KMS-11 (cell line): ENCODE data around the gene CHTF18.

Experiments
- H2AFZ ChIP-seq: fragments of 200-600 bp; sonication (generic); 2 replicates; pipeline ENCODE4 v1.6.1; 2016; ENCODE audit warnings: antibody characterized with exemption, mixed run types, low read depth
- H3K27ac ChIP-seq: fragments of 200-600 bp; sonication (generic); 2 replicates; pipeline ENCODE4 v1.6.1; 2016; ENCODE audit warnings: mild to moderate bottlenecking, mixed run types
- H3K27me3 ChIP-seq: fragments of 200-600 bp; sonication (generic); 2 replicates; pipeline ENCODE4 v1.6.1; 2017; ENCODE audit warnings: mild to moderate bottlenecking, low read depth, mixed run types, moderate library complexity; ENCODE audit not compliant: insufficient read depth
- H3K36me3 ChIP-seq: fragments of 200-600 bp; sonication (generic); 2 replicates; pipeline ENCODE4 v1.6.1; 2017; ENCODE audit warnings: mild to moderate bottlenecking, mixed run types; ENCODE audit not compliant: insufficient read depth
- H3K4me1 ChIP-seq: fragments of 200-600 bp; sonication (generic); 2 replicates; pipeline ENCODE4 v1.6.1; 2016; ENCODE audit warnings: mild to moderate bottlenecking, low read depth, mixed run types; ENCODE audit not compliant: poor library complexity, severe bottlenecking
- H3K4me2 ChIP-seq: fragments of 200-600 bp; sonication (generic); 2 replicates; pipeline ENCODE4 v1.7.0; 2016; ENCODE audit warnings: mild to moderate bottlenecking, mixed run types
- H3K4me3 ChIP-seq: fragments of 200-600 bp; sonication (generic); IDR thresholded peaks from 2 replicates; pipeline ENCODE4 v1.6.1; 2017; ENCODE audit warnings: low read depth, low read length, mixed read lengths; ENCODE audit not compliant: insufficient read depth
- H3K79me2 ChIP-seq: fragments of 200-600 bp; sonication (generic); 2 replicates; pipeline ENCODE4 v1.6.1; 2016; ENCODE audit warnings: low read depth, mixed run types; ENCODE audit not compliant: insufficient read depth
- H3K9ac ChIP-seq: fragments of 200-600 bp; sonication (generic); 2 replicates; pipeline ENCODE4 v1.6.1; 2016; ENCODE audit warnings: mild to moderate bottlenecking, mixed run types
- H4K20me1 ChIP-seq: fragments of 200-600 bp; sonication (generic); 2 replicates; pipeline ENCODE4 v1.6.1; 2016; ENCODE audit warnings: mild to moderate bottlenecking, mixed run types; ENCODE audit not compliant: insufficient read depth
- TF ChIP-seq, protein P1 (sequence below): fragments of 200-600 bp; sonication (generic); conservative IDR thresholded peaks from 2 replicates; pipeline ENCODE4 v1.6.1; 2017; ENCODE audit warnings: low read depth, mild to moderate bottlenecking, antibody characterized with exemption, low read length, moderate library complexity, mixed read lengths

Gene CHTF18

DNA sequence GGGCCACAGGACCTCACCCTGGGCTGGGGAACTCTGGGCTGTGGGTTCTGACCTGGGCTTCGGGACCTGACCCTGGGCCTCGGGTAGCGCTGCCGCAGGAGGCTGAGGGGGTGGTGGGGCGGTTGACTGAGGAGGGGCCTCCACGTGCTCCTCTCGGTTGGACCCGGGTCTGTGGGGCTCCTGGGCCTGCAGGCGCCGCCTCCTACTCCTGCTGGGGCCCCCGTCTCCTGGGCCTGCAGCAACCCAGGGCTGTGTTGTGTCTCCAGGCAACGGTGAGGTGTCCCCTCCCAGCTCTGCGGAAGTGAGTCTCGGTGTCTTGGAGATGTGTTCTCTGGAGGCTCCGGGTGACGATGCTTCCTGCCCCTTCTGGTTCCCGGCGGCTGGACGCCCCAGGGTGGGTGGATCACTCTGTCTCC, 53.6 kb downstream of the CHTF18 start:
- H3K4me2 ChIP-seq = no peak overlapping the region
- no peaks in the 10 kb centered on the region for H3K4me1 ChIP-seq
- H2AFZ ChIP-seq = no peak overlapping the region
- H3K27ac ChIP-seq = no peak overlapping the region
- no peak overlapping the region for H3K4me3 ChIP-seq
- H4K20me1 ChIP-seq = no peaks in the 10 kb centered on the region
- H3K9ac ChIP-seq = no peak overlapping the region
- TF ChIP-seq, protein P1, sequence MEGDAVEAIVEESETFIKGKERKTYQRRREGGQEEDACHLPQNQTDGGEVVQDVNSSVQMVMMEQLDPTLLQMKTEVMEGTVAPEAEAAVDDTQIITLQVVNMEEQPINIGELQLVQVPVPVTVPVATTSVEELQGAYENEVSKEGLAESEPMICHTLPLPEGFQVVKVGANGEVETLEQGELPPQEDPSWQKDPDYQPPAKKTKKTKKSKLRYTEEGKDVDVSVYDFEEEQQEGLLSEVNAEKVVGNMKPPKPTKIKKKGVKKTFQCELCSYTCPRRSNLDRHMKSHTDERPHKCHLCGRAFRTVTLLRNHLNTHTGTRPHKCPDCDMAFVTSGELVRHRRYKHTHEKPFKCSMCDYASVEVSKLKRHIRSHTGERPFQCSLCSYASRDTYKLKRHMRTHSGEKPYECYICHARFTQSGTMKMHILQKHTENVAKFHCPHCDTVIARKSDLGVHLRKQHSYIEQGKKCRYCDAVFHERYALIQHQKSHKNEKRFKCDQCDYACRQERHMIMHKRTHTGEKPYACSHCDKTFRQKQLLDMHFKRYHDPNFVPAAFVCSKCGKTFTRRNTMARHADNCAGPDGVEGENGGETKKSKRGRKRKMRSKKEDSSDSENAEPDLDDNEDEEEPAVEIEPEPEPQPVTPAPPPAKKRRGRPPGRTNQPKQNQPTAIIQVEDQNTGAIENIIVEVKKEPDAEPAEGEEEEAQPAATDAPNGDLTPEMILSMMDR = no peak
- H3K27me3 ChIP-seq = peaks cover 76% of the 10 kb centered on the region
- H3K36me3 ChIP-seq = no peaks in the 10 kb centered on the region
- H3K79me2 ChIP-seq = no peaks in the 10 kb centered on the region

DNA sequence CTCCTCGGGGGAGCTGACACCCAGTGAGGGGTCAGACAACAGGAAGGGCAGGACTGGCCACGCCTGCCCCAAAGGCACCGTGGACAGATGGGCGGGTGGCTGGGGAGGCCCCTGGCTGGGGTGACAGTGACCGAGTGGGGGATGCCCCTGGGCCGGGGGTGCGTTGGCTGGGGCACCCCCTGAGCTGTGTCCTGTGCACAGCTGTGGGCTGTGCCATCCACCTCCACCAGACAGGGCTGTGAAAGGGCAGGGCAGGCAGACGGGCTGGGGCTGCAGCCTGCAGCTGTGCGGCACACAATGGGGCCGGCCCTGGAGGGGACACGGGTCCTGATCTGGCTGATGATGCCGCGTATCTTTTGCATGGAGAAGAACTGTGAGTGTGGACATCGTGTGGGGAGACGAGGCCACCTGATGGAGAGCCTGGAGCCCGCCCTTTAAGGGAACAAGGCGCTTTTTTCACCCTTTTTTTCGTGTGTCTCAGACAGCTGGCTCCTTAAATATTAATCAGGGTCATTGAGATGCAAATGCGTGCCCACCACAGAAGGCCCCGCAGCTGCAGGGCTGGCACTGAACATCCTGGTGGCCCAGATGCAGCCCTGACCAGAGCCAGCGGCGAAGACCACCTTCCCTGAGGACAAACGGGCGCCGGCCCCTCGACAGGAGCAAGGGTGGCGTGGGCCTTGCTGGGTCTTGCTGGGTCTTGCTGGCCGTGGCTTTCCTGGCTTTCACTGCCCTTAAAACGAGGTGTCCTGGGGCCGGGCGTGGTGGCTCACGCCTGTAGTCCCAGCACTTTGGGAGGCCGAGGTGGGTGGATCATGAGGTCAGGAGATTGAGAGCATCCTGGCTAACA, 54.5 kb downstream of the CHTF18 start:
- no peak overlapping the region for H3K4me3 ChIP-seq
- H4K20me1 ChIP-seq = no peaks in the 10 kb centered on the region
- H3K4me1 ChIP-seq = no peaks in the 10 kb centered on the region
- no peak overlapping the region for H3K4me2 ChIP-seq
- H3K27ac ChIP-seq = no peak overlapping the region
- H3K36me3 ChIP-seq = no peaks in the 10 kb centered on the region
- H2AFZ ChIP-seq = no peak overlapping the region
- H3K79me2 ChIP-seq = no peaks in the 10 kb centered on the region
- no peak overlapping the region for H3K9ac ChIP-seq
- TF ChIP-seq, protein P1 = no peak
- H3K27me3 ChIP-seq = peaks cover 68% of the 10 kb centered on the region

DNA sequence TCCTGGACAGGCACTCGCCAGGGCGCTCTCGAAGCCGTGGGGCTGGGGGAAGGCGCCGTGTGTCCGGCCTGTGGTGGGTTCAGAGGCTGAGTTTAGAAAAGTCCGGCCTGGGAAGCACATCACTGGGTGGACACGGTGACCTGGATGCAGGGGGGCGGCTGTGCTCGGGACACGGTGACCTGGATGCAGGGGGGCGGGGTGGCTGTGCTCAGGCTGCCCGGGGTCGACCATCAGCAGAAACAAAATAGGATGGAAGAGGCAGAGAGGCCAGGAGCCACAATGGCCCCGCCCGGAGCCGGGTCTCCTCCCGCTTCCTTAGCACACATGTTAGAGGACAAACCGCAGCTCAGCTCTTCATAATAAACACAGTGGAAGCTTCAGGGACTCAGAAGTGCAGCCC, 55.4 kb downstream of the CHTF18 start:
- Histone ChIP-seq H3K27ac (no peak overlapping the region), H3K4me3 (no peak overlapping the region), H3K4me2 (no peak overlapping the region), H3K27me3 (peaks cover 63% of the 10 kb centered on the region), H3K79me2 (no peaks in the 10 kb centered on the region), H3K4me1 (no peaks in the 10 kb centered on the region), H2AFZ (no peak overlapping the region), H3K9ac (no peak overlapping the region), H4K20me1 (no peaks in the 10 kb centered on the region), H3K36me3 (no peaks in the 10 kb centered on the region)
- TF ChIP-seq, protein P1 = no peak

DNA sequence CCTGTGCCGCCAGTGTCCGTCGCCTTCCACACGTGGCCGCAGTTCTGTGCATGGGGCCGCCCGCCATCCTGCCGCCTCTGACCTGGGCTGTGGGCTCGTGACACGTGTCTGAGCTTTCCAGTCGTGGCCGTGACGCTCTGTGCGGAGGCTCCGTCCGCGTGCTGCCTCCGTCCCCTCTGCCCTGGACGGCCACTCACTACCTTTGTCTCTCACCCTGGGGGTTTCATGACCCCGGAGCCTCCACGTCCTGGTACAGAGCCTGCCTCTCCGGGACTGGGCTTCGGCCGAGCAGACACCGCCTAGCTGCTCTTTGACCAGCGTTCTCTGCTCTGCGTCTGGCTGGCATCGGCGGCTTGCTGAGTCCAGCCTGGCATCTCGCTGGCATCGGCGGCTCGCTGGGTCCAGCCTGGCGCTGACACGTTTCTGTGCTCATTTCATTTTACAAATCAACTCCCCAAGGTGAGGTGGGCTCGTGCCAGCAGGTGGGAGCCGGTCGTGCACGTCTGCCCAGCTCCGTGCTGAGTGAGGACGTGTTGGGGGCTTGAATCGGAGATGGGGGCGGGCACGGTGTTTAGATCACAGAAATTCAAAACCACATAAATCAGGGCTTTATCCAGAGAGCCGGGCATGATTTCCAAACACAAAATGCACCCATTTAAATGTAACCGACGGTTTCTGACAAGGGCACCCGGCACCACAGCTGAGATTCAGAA, 56.4 kb downstream of the CHTF18 start:
- no peak overlapping the region for H3K9ac ChIP-seq
- H2AFZ ChIP-seq = no peak overlapping the region
- TF ChIP-seq, protein P1 = no peak
- no peak overlapping the region for H3K4me2 ChIP-seq
- no peak overlapping the region for H3K4me3 ChIP-seq
- H3K27me3 ChIP-seq = peaks cover 63% of the 10 kb centered on the region
- no peaks in the 10 kb centered on the region for H3K4me1 ChIP-seq
- H3K36me3 ChIP-seq = no peaks in the 10 kb centered on the region
- no peak overlapping the region for H3K27ac ChIP-seq
- no peaks in the 10 kb centered on the region for H4K20me1 ChIP-seq
- H3K79me2 ChIP-seq = no peaks in the 10 kb centered on the region
